ENCODE data around the gene FBXO28. TPM values are rescaled to one million over a fixed set of nuclear protein-coding genes. Genes with fewer than 3 reads are reported as not detected.

FBXO28 gene
- total and polyA plus RNA-seq, 10 of the 15 experiments (the other 5 are each of a cell fraction or from before 2014, with no cell fraction given) = 4.3 to 23.2 (median 18.4) TPM

DNA sequence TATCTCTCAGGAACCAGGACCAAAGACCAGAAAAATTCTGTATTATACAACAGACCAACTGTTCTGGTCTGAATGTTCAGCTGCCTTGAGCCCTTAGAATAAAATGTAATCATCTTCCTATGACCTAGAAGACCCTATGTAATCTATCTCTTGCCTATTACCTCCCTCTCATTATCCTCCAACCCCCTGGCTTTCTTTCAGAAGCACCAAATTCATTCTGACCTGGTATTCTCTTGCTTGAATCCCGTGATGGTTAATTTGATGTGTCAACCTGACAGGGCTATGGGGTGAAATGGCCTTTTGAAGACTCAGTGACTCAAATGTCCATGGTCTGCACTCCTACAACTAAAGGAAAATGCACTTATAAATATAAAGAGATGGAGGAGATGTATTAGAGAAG is 21.8 kb upstream of the FBXO28 start:
- ATAC-seq (no peak), DNase-seq (ENCODE audit: low read depth, low spot score) (no peak), FAIRE-seq (no peak)
- H3K9ac ChIP-seq (ENCODE audit: control insufficient read depth, insufficient read depth, low read length) = no peak overlapping the region
- no peaks in the 10 kb centered on the region for H3K36me3 ChIP-seq (ENCODE audit: control insufficient read depth in 2 of 2, insufficient read depth in 2 of 2, low read length in 1 of 2)
- no peak overlapping the region for H3K4me2 ChIP-seq (ENCODE audit: control insufficient read depth, insufficient read depth)
- POLR2A ChIA-PET = no interaction called here
- in situ Hi-C loops (cut with MboI) = no loop called here
- no peaks in the 10 kb centered on the region for H4K20me1 ChIP-seq (ENCODE audit: control insufficient read depth, insufficient read depth)
- H3K9me3 ChIP-seq (replicated peaks; ENCODE audit: control insufficient read depth, insufficient read depth, low read length) = no peaks in the 10 kb centered on the region
- H3K79me2 ChIP-seq (ENCODE audit: control insufficient read depth, insufficient read depth, low read length) = no peaks in the 10 kb centered on the region
- CTCF ChIA-PET = no interaction called here
- intact Hi-C loops (cut with micrococcal nuclease; ENCODE audit: unreplicated experiment) = no loop called here
- no peak for TF ChIP-seq WRNIP1 (IDR thresholded peaks at IDR 0.05; ENCODE audit: borderline replicate concordance, low read depth, low read length)
- no peak for TF ChIP-seq GATAD2B (conservative IDR thresholded peaks at IDR 0.05; ENCODE audit: low read depth)
- H3K27me3 ChIP-seq (replicated peaks in 1 of 2; ENCODE audit: control insufficient read depth in 2 of 2, insufficient read depth in 2 of 2, low read length in 1 of 2) = peaks cover 0 to 7% of the 10 kb centered on the region in 2 experiments; a peak in 1 of 4 replicates
- WGBS (ENCODE audit: insufficient coverage, insufficient replicate concordance, low lambda C conversion rate, missing lambda C conversion rate) = 56% methylated on average over 1 of the region's 1 CpG
- no peak overlapping the region for H3K4me3 ChIP-seq
- SMC1A ChIA-PET (ENCODE audit: uncharacterized antibody, unreplicated experiment) = no interaction called here
- H3K27ac ChIP-seq (ENCODE audit: control insufficient read depth, insufficient read depth) = no peak overlapping the region
- BruUV-seq (replicated peaks) = no TSS peak
- H3K4me1 ChIP-seq (ENCODE audit: control insufficient read depth, insufficient read depth, low read length) = no peaks in the 10 kb centered on the region
- H2AFZ ChIP-seq (ENCODE audit: control insufficient read depth, low read depth, low read length) = no peak overlapping the region
- RAD21 ChIA-PET (ENCODE audit: unreplicated experiment) = no interaction called here

DNA sequence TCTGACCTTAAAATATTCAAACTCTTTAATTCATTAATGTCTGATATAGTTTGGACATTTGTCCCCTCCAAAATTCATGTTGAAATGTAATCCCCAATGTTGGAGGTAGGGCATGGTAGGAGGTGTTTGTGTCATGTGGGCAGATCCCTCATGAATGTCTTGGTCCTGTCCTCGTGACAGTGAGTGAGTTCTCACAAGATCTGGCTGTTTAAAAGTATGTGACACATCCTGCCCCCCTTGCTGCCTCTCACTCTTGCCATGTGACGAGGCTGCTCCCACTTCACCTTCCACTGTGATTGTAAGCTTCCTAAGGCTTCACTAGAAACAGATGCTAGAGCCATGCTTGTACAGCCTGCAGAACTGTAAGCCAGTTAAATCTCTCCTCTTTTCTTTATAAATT is 21.3 kb upstream of the FBXO28 start:
- in situ Hi-C loops (cut with MboI) (no loop called here), intact Hi-C loops (cut with micrococcal nuclease; ENCODE audit: unreplicated experiment) (no loop called here)
- ChIA-PET RAD21 (ENCODE audit: unreplicated experiment) (no interaction called here), SMC1A (ENCODE audit: uncharacterized antibody, unreplicated experiment) (no interaction called here), CTCF (no interaction called here), POLR2A (no interaction called here)
- ATAC-seq = no peak
- Histone ChIP-seq H3K9me3 (replicated peaks; ENCODE audit: control insufficient read depth, insufficient read depth, low read length) (no peaks in the 10 kb centered on the region), H3K79me2 (ENCODE audit: control insufficient read depth, insufficient read depth, low read length) (no peaks in the 10 kb centered on the region), H3K4me1 (ENCODE audit: control insufficient read depth, insufficient read depth, low read length) (no peaks in the 10 kb centered on the region), H3K27ac (ENCODE audit: control insufficient read depth, insufficient read depth) (no peak overlapping the region), H3K4me3 (no peak overlapping the region), H3K36me3 (ENCODE audit: control insufficient read depth in 2 of 2, insufficient read depth in 2 of 2, low read length in 1 of 2) (no peaks in the 10 kb centered on the region), H4K20me1 (ENCODE audit: control insufficient read depth, insufficient read depth) (no peaks in the 10 kb centered on the region), H3K27me3 (replicated peaks in 1 of 2; ENCODE audit: control insufficient read depth in 2 of 2, insufficient read depth in 2 of 2, low read length in 1 of 2) (peaks cover 0 to 7% of the 10 kb centered on the region in 2 experiments; a peak in 1 of 4 replicates), H3K4me2 (ENCODE audit: control insufficient read depth, insufficient read depth) (no peak overlapping the region), H2AFZ (ENCODE audit: control insufficient read depth, low read depth, low read length) (no peak overlapping the region), H3K9ac (ENCODE audit: control insufficient read depth, insufficient read depth, low read length) (no peak overlapping the region)
- DNase-seq (ENCODE audit: low read depth, low spot score) = no peak
- no TSS peak for BruUV-seq (replicated peaks)
- WGBS (ENCODE audit: insufficient coverage, insufficient replicate concordance, low lambda C conversion rate, missing lambda C conversion rate) = 0% methylated on average over 2 of the region's 2 CpGs
- no peak for FAIRE-seq
- TF ChIP-seq BACH1 (IDR thresholded peaks at IDR 0.05; ENCODE audit: borderline replicate concordance) = no peak
- TF ChIP-seq HDAC2 (IDR thresholded peaks at IDR 0.05) = no peak
- TF ChIP-seq, protein P1, sequence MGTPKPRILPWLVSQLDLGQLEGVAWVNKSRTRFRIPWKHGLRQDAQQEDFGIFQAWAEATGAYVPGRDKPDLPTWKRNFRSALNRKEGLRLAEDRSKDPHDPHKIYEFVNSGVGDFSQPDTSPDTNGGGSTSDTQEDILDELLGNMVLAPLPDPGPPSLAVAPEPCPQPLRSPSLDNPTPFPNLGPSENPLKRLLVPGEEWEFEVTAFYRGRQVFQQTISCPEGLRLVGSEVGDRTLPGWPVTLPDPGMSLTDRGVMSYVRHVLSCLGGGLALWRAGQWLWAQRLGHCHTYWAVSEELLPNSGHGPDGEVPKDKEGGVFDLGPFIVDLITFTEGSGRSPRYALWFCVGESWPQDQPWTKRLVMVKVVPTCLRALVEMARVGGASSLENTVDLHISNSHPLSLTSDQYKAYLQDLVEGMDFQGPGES (IDR thresholded peaks at IDR 0.05) = no peak
- no peak for TF ChIP-seq ZSCAN29 (IDR thresholded peaks at IDR 0.05)
- no peak for TF ChIP-seq IKZF1 (conservative IDR thresholded peaks at IDR 0.05)
- TF ChIP-seq JUND (IDR thresholded peaks at IDR 0.05; ENCODE audit: low read depth, low read length) = no peak
- no peak for TF ChIP-seq HDGF (IDR thresholded peaks at IDR 0.05)
- no peak for TF ChIP-seq BHLHE40 (IDR thresholded peaks at IDR 0.05; ENCODE audit: borderline replicate concordance in 1 of 2, low read depth in 2 of 2, low read length in 1 of 2)
- TF ChIP-seq MTA3 (IDR thresholded peaks at IDR 0.05; ENCODE audit: borderline replicate concordance, low read length) = no peak
- TF ChIP-seq, protein P2, sequence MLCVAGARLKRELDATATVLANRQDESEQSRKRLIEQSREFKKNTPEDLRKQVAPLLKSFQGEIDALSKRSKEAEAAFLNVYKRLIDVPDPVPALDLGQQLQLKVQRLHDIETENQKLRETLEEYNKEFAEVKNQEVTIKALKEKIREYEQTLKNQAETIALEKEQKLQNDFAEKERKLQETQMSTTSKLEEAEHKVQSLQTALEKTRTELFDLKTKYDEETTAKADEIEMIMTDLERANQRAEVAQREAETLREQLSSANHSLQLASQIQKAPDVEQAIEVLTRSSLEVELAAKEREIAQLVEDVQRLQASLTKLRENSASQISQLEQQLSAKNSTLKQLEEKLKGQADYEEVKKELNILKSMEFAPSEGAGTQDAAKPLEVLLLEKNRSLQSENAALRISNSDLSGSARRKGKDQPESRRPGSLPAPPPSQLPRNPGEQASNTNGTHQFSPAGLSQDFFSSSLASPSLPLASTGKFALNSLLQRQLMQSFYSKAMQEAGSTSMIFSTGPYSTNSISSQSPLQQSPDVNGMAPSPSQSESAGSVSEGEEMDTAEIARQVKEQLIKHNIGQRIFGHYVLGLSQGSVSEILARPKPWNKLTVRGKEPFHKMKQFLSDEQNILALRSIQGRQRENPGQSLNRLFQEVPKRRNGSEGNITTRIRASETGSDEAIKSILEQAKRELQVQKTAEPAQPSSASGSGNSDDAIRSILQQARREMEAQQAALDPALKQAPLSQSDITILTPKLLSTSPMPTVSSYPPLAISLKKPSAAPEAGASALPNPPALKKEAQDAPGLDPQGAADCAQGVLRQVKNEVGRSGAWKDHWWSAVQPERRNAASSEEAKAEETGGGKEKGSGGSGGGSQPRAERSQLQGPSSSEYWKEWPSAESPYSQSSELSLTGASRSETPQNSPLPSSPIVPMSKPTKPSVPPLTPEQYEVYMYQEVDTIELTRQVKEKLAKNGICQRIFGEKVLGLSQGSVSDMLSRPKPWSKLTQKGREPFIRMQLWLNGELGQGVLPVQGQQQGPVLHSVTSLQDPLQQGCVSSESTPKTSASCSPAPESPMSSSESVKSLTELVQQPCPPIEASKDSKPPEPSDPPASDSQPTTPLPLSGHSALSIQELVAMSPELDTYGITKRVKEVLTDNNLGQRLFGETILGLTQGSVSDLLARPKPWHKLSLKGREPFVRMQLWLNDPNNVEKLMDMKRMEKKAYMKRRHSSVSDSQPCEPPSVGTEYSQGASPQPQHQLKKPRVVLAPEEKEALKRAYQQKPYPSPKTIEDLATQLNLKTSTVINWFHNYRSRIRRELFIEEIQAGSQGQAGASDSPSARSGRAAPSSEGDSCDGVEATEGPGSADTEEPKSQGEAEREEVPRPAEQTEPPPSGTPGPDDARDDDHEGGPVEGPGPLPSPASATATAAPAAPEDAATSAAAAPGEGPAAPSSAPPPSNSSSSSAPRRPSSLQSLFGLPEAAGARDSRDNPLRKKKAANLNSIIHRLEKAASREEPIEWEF (IDR thresholded peaks at IDR 0.05; ENCODE audit: insufficient replicate concordance, low read depth, low read length) = no peak
- no peak for TF ChIP-seq GATAD2B (conservative IDR thresholded peaks at IDR 0.05; ENCODE audit: low read depth)
- no peak for TF ChIP-seq POU2F2 (IDR thresholded peaks at IDR 0.05; ENCODE audit: borderline replicate concordance, low read depth, low read length)
- no peak for TF ChIP-seq SP1 (IDR thresholded peaks at IDR 0.05; ENCODE audit: low read depth, low read length)
